HG02678 (cell line): ENCODE data around the gene GSTM5.
A peak's percentile ranks its signal among the peaks of the same experiment; 100 is the strongest.
"Not testable (repeated sequence)": the region's sequence is repeated elsewhere in the genome, so short reads cannot be mapped to it uniquely, and the experiment has no call there.

Experiments used
- ATAC-seq: cut with Tn5 transposase; IDR thresholded peaks from one replicate; pipeline ENCODE4 v1.9.1; 2021; ENCODE audit warnings: mild to moderate bottlenecking, moderate library complexity; ENCODE audit not compliant: unreplicated experiment

The GSTM5 gene

DNA sequence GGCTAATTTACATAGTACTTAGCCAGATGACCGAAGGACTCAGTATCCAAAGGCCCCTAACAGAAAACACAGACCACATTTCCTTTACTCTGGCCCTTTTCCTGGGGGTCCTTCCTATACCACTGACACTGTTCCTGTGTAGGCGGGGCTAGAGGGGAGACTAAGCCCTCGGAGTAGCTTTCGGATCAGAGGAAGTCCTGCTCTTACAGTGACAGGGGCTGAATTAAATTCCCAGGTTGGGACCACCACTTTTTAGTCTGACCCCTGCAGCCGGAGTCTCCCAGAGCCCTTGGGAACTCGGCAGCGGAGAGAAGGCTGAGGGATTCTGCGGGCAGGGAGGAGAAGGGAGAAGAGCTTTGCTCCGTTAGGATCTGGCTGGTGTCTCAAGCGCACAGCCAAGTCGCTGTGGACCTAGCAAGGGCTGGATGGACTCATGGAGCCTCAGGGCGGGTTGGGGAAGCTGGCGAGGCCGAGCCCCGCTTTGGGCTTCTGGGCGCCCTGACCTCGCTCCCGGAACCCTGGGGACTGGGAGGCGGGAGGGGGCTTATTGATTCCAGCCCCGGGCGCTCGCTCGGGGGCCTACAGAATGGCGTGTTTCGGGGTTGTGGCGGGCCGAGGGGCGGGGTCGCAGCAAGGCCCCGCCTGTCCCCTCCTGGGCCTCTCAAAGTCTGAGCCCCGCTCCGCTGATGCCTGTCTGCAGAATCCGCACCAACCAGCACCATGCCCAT lies at the start of gene GSTM5:
GSTM5 (plus strand) TSS at position 659 of the 728 bp plus-strand sequence; CDS start at position 721, 62 bp downstream.
- not testable (repeated sequence) for ATAC-seq

DNA sequence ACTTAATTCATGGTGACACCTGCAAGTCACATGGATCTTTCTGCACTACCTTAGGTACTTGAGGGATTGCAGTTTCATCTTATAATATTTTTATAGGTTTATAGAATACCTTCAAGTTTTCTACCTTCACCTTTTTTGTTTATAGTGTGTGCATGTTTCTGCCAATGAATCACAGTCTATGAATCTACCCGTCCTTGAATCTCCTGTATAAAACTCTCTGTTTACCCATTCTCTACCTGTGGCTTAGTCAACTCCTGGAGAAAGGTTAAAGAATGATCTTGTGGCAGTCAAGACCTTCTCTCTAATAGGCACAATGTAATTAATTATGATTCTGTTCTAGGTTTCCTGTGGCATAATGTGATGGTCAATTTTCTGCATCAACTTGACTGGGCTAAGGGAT lies 47.4 kb upstream of the GSTM5 start:
- no peak for ATAC-seq

DNA sequence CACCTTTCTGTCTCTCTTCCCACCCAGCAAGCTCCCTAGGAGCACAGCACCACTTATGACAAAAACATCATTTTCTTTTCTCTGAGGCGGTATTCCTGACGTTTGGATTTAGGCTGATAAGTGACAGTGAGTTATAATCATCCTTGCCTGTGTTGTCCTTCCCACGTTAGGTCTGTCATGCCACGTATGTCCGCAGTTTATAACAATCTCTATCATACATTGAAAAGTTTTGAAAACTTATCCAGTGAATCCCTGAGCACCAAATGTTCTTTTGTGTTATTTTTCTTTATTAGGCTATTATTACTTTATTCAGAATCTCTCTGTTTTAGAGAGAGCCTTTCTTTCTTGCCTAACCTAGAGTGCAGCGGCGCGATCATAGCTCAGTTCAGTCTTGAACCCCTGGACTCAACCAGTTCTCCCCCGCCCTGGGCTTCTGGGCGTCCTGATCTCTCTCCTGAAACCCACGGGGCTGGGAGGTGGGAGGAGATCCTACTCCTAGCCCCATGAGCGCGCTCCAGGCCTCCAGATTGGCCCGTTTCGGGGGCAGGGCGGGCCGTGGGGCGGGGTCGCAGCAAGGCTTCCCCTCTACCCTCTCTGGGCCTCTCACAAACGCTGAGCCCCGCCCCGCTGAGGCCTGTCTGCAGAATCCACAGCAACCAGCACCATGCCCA lies 44.5 kb upstream of the GSTM5 start, which contains the start of gene GSTM2:
GSTM2 (plus strand) TSS at position 606 of the 671 bp plus-strand sequence; CDS start at position 665, 59 bp downstream.
- ATAC-seq = peak; percentile 98

DNA sequence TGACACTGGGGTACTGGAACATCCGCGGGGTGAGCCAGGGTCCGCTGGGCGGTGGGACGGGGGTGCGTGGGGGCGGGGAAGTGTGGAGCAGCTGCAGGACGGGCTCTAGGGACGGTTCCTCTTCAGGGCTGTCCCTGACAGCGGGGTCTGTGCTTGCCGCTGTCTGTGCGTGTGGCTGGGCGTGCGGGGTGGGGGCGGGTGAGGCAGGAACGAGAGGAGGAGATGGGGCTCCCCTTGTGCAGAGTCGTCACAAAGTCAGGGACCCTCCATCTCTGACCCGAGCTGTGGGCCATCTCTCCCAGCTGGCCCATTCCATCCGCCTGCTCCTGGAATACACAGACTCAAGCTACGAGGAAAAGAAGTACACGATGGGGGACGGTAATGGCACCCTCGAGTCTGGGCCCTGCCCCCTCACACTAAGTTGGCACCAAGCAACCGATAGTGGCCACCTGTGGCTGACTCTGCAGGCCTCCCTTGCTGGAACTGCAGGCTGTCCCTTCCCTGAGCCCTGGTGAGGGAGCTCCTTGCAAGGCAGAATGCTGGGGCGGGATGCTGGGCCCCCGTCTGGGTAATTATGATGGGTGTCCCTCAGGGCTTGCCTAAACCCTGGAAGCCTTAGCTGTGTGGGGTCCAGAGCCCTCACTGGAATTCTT lies 43.8 kb upstream of the GSTM5 start:
- ATAC-seq = no peak

DNA sequence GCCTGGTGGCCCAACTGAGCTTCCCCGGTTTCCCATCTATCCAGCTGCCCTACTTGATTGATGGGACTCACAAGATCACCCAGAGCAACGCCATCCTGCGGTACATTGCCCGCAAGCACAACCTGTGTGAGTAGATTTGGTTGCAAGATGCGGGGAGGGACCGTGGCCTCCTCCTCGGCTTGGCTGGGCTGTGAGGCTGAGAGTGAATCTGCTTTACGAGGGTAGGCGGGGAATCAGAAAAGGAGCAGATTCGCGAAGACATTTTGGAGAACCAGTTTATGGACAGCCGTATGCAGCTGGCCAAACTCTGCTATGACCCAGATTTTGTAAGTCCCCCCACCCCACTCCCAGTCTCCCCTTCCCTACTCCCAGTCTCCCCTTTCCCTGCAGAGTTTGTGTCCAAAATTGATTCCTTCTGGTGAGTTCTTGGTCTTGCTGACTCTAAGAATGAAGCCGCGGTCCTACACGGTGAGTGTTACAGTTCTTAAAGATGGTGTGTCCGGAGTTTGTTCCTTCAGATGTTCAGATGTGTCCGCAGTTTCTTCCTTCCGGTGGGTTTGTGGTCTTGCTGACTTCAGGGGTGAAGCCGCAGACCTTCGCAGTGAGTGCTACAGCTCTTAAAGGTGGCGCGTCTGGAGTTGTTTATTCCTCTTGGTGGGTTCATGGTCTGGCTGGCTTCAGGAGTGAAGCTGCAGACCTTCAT lies 42.7 kb upstream of the GSTM5 start:
- ATAC-seq = no peak

DNA sequence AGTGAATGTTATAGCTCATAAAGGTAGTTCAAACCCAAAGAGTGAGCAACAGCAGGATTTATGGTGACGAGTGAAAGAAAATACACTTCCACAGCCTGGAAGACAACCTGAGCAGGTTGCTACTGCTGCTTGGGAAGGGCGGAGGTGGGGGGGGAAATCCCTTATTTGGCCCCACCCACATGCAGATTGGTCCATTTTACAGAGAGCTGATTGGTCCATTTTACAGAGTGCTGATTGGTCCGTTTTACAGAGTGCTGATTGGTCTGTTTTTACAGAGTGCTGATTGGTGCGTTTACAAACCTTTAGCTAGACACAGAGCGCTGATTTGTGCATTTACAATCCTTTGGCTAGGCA lies 42.1 kb upstream of the GSTM5 start:
- not testable (repeated sequence) for ATAC-seq

DNA sequence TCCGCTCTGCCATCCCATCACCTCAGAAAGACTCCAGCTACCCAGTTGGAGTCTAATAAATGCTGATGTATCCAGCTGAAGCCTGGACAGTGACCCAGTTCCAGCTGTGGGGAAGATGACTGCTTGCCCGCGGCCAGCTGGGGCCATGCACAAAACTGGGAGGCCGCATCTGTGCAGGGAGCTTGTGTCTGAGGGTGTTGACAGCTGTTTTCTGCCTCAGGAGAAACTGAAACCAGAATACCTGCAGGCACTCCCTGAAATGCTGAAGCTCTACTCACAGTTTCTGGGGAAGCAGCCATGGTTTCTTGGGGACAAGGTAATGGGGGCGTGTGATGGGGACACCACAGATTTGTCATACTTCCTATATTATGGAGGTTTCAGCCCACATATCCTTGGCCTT lies 41.0 kb upstream of the GSTM5 start:
- ATAC-seq = no peak

DNA sequence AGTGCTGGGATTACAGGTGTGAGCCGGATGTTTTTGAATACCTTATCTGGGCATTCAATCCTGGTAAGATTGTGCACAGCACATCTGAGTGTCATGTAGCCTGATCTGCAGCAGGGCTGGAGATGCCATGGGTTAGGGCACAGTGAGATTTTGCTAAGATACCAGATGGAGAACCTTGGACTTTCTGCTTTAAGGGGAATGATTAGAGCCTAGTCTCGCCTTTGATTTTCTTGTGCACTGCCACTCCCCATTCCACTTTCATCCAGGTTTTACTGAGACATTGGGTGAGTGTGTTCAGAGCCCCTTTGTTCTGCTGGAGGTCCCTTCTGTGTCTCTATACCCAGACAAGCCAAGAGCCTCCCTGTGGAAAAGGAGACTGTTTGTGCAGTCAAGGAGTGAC lies 38.2 kb upstream of the GSTM5 start:
- not testable (repeated sequence) for ATAC-seq

DNA sequence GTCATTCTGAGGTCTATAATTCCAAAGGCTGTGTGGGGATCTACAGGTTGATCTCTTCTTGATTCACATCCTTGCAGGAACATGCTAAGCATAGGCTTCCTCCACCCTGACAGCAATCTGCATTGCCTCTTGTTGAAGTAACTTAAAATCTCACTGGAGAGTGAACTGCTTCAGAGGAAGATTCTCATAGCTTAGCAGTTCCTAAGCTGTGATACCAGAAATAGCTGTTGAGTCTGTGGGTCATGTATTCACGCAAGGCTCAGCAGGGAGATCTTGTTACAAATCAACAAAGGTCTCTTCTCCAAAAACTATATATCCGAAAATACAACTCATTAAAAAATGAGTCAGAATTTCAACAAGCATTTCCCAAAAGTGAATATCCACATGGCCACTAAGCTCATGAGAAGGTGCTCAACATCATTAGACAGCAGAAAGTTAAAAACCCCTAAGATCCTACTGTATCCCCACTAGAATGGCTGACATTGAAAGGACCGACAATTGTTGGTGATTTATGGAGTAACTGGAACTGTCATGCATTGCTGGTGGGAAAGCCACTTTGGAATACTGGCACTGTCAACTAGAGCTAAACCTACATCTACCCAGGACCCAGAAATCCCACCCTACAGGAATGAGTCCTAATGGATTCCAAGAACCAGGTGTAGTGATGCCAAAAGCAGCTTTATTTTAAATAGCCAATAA lies 35.2 kb upstream of the GSTM5 start:
- ATAC-seq = not testable (repeated sequence)

DNA sequence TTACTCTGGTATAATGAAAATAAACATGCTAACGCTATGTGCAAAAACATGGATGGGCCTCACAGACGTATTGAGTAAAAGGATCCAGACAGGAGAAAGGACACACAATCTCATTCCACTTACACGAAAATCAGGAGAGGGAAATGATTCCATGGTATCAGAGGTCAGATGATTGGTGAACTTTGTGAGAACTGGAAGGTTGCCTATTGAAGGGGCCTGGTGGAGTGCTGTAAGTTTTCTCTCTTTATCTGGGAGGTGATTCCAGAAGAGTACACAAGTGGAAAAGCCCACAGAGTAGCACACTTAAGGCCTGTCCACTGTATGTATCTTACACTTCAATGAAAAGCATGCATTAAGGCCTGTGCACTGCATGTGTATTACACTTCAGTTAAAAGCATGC lies 34.6 kb upstream of the GSTM5 start:
- no peak for ATAC-seq

DNA sequence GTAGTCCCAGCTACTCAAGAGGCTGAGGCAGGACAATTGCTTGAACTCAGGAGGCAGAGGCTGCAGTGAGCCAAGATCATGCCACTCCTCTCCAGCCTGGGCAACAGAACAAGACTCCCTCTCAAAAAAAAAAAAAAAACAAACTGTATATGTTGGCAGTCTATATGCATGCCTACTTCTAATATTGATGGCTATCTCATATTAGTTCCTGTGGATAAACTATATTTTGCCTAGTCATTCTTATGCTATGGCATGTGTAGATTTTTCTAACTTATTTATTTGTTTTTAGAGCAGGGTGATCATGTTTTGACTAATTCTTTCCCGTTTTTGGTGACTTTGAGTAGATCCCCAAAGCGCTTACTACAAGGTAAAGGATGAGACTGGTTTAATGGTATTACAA lies 33.4 kb upstream of the GSTM5 start:
- ATAC-seq = not testable (repeated sequence)

DNA sequence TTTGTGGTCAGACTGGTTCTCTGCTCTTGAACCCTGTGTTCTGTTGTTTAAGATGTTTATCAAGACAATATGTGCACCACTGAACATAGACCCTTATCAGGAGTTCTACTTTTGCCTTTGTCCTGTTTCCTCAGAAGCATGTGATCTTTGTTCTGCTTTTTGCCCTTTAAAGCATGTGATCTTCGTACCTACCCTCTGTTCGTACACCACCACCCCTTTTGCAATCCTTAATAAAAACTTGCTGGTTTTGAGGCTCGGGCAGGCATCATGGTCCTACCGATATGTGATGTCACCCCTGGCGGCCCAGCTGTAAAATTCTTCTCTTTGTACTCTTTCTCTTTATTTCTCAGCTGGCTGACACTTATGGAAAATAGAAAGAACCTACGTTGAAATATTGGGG lies 27.3 kb upstream of the GSTM5 start:
- ATAC-seq = not testable (repeated sequence)

DNA sequence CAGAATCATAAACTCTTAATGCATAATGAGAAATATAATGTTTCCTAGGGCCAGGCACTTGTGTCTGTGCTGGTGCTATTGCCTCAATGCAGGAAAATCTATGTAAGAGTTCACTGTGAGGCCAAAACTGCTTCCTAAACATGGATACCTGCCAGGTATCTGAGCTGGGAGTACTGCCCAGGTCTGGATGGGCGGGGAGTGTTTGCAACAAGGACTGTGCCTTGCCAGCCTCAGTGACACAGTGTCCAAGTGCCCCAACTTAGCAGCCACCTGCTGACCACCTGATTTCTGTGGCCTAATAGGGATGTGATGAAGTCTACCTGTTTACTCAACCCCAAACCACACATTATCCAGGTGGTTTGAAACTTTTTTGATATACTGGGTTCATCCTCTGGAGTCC lies 26.7 kb upstream of the GSTM5 start:
- not testable (repeated sequence) for ATAC-seq

DNA sequence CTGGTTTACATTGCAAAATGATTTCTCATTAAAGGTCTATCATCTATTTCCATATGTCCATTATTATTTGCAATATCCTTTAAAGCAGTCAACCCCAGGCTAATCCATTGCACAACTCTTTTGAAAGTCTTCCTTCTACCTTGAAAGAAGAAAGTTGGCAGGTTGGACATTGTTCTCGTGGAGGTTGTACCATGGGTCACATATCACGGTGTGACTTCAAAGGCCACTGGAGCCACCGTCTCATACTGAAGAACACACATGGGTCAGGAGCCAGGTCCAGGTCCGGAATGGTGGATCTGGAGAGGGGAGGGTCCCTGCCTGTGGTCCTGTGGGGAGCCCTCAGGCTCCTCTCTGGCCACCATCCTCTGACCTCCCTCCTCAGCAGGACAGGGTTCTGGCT lies 26.2 kb upstream of the GSTM5 start:
- ATAC-seq = not testable (repeated sequence)

DNA sequence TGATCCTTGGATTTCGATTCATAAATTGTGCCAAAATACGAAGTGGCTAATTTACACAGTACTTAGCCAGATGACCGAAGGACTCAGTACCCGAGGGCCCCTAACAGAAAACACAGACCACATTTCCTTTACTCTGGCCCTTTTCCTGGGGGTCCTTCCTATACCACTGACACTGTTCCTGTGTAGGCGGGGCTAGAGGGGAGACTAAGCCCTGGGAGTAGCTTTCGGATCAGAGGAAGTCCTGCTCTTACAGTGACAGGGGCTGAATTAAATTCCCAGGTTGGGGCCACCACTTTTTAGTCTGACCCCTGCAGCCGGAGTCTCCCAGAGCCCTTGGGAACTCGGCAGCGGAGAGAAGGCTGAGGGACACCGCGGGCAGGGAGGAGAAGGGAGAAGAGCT lies 24.9 kb upstream of the GSTM5 start:
- not testable (repeated sequence) for ATAC-seq

DNA sequence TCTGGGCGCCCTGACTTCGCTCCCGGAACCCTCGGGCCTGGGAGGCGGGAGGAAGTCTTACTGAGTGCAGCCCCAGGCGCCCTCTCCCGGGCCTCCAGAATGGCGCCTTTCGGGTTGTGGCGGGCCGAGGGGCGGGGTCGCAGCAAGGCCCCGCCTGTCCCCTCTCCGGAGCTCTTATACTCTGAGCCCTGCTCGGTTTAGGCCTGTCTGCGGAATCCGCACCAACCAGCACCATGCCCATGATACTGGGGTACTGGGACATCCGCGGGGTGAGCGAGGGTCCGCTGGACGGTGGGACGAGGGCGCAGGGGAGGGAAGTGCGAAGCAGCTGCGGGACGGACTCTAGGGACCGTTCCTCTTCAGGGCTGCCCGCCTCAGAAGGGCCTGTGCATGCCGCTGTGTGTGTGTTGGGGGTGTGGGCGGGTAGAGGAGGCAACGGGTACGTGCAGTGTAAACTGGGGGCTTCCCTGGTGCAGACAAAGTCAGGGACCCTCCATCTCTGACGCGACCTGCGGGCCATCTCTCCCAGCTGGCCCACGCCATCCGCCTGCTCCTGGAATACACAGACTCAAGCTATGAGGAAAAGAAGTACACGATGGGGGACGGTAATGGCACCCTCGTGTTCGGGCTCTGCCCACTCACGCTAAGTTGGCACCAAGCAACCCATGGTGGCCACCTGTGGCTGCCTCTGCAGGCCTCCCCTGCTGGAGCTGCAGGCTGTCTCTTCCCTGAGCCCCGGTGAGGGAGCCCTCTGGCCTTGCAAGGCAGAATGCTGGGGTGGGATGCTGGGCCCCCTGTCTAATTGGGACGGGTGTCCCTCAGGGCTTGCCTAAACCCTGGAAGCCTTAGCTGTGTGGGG lies 24.2 kb upstream of the GSTM5 start, which contains the start of gene GSTM1:
GSTM1 (plus strand) TSS at position 177 of the 859 bp plus-strand sequence; CDS start at position 234, 57 bp downstream.
- ATAC-seq = peak; percentile 98

DNA sequence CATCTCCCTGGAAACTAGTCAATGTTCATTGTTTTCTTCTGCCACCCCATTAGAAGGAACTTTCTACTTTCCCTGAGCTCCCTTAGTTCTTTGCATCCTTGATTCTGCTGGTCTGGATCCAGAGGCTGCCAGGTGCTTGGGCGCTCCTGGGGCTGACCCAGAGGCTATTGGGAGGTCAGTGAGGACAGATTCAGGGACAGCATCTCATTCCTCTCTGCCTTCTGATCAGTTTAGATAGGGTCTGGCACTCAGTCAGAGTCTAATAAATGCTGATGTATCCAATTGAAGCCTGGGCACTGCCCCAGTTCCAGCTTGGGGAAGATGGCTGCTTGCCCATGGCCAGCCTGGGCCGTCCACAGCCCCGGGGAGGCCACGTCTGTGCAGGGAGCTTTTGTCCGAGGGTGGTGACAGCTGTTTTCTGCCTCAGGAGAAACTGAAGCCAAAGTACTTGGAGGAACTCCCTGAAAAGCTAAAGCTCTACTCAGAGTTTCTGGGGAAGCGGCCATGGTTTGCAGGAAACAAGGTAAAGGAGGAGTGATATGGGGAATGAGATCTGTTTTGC lies 22.1 kb upstream of the GSTM5 start:
- no peak for ATAC-seq

DNA sequence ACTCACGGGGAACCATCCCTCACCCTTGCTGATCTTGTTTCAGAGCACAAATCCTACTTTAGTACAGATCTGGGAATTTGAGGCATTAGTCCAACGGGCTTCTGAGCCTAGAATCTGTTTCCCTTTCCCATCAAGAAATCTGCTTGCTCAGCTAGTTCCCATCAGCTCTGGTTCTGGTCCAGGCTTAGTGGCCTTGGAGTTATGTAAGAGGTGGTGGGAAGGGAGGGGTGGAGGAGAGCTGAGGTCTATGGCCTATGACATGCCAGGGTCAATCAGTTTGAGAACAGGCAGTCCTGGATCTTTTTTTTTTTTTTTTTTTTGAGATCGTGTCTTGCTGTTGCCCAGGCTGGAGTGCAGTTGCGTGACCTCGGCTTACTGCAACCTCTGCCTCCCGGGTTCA lies 20.3 kb upstream of the GSTM5 start:
- ATAC-seq = no peak

DNA sequence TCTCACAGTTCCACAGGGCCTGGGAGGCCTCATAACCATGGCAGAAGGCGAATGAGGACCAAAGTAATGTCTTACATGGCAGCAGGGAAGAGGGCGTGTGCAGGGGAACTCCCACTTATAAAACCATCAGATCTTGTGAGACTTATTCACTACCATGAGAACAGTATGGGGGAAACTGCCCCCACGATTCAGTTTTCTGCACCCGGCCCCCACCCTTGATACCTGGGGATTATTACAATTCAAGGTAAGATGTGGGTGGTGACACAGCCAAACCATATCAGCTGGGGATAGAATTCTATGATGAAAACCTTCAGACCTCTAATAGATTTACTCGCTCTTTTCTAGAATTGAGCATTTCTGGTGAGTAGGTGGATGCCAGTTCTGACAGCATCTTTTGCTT lies 17.7 kb upstream of the GSTM5 start:
- ATAC-seq = not testable (repeated sequence)
